ENCODE measurements around the gene PRDM1.

GRCh38 chr6:106156413-106156812, 70.3 kb downstream of the PRDM1 start:
- TF ChIP-seq CTCF (IDR thresholded peaks at IDR 0.05): no peak
- no peak for TF ChIP-seq POLR2A (IDR thresholded peaks at IDR 0.05)

Data from Peyer's patch (tissue), 4 donors.